NCI-H82 (cell line): ENCODE data around the gene DDHD1.

Experiments used
- DNase-seq: peaks from one replicate; lab custom pipeline; 2025; lab: John Stamatoyannopoulos, UW

Gene DDHD1

DNA sequence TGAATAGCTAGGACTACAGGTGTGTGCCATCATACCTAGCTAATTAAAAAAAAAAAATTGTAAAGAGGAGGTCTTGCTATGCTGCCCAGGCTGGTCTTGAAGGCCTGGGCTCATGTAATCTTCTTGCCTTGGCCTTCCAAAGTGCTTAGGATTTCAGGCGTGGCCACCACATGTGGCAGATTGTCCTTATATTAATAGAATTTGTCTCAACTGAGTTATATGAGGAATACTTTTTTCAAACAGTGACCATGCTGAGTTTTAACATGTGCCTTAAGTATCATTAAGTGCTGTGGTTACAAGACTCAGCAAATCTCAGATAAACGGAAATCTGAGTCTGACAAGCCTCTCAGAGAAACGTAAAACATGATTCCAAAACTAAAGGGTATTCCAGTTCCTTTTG, 119.1 kb downstream of the DDHD1 start:
- no peak for DNase-seq

DNA sequence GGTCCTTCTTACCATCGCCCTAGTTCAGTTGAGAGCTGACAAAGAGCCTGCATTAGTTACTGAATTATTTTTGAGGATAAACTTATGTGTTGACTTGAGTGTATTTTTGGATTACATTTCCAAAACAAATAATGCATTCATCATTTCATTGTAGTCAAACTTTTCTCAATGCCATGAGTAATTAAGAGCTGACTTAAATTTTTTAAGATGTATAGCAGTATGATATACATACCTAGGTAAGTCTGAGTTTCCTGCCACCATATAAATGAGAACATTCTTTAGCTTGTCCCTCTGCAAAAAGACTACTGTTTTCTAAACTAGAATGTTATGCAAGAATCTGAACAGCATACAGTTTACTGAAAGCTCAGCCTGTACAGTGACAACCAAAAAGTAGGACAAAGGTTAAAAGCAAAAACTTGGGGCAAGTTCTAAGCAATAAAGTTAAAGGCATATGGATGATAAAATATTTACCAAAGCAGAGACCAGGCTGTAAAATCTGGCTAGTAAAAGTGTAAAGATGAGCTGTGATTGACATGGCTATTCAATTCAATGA, 120.2 kb downstream of the DDHD1 start:
- DNase-seq: no peak

DNA sequence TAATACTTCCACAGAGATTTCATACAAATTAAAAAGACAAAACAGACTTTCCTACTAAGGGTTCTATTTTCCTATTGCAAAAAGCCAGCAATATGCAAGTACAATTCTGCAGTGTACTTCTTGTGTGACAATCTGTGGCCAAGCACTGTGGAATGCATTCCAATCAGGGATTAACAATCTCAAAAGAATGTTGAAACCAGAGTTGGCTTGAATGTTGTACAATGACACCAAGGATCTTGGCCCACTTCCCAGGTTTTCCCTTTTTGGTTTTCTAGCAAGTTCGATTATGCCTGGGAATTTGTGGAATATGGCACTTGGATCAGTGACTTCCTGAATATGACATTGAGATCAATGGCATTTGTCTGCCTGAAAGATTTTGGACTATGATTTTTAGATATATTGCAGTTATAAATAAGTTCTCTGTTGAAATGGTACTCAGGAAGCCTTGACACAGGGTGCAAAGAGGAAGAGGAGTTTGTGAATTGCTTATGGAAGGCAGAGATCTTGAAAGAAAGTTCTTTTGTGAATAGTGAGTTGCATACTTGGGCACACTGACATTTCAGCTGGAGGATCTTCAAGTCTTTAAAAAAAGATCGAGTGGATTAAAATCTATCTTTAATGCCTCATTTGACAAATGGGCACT, 120.8 kb downstream of the DDHD1 start:
- no peak for DNase-seq

DNA sequence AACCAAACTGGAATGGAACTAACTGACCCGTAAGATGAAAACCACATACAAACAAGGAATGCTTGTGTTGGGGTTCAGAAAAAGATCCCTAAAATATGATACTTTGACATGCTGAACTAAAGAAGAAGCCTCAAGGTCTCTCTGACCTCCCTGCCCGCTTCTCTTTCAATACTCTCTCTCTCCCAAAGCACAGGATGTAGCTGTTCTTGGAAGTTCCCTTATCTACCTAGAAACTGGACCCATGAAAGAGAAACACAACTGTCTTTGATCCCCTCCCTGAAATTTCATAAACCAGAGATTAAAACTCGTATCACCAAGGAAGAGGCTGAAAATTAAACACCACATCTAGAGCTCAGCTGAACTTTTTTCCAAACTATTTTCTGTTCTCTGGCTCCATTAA, 125.6 kb downstream of the DDHD1 start:
- DNase-seq: no peak

DNA sequence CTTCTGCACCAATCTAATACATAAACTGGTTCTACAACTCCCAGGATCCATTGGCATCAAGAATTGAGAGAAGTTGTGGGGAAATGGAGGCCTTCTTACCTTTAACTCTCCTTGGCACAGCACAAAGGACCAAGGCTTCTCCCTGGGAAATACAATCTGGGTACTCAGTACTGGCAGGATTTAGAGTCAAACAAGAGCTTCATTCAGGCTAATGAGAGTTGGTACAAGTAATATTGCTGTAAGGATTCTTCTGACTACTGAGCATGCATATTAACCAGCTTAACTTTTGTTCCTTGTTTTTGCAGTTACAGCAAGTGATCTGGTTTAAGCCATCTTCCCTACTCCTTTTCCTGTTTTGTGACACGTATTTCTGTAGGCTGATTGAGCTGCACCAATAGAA, 126.1 kb downstream of the DDHD1 start:
- DNase-seq: no peak

DNA sequence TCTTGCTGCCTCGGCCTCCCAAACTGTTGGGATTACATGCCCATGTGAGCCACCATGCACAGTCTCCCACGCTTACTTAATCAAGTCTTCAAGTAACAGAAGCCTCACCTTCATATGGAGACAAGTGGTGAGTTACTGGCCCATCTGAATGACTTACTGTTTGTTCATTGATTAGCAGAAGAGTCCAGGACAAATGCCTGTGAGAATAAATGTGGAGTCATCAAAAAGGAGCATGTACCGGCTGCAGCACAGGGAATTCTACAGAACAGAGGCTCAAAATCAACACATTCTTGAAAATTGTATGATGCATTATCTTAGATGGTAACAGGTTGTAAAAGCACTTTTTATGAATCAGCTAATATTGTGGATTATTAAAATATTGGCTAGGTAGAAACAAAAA, 129.8 kb downstream of the DDHD1 start:
- no peak for DNase-seq

DNA sequence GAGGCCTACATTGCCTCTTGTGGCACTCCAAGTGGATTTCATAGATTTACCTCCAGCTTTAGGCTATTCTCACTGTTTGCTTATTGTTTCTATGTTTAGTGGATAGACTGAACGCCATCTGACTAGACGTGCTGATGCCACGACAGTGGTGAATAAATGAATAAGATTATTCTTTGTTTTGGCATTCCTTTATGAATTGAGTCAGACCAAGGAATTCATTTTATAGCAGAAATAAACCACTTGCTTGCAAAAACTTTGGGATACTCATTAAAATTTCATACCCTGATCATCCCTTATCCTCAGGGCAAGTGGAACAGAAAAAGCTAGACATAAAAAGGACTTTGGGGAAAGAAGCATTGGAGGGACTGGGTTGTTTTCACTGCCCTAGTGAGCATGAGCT, 130.5 kb downstream of the DDHD1 start:
- no peak for DNase-seq

DNA sequence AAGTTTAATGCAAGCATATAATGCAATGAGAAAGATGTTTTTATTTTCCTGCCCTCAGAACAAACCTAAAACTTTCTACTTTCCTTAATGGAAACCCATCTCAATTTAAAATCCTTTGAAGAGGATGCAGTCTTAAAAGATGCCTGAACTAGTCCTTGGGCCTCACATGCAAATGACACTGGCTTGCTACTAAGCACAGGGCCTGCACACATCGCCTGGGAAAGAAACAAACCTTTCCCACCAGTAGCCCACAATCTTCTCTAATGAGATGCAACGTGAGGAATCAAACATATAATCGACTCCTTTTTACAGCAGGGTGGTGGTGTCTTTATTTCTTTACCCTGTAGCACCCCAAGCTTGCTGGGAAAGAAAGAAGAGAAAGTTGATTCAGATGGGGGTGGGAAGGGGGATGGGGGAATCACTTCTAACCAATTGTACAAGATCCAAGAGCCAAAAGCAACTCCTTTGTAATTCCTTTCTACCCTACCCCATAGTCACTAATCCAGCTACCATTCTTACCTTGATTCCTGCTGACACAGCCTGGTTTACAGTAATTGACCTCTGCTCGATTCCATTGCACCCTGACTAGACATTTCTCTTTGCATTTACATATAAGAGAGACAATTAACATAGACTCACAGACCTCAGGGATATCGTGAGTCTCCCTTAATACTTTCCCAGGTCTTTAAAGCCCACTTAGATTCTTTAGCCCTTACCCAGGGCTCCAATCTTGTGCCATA, 132.8 kb downstream of the DDHD1 start:
- DNase-seq: no peak

DNA sequence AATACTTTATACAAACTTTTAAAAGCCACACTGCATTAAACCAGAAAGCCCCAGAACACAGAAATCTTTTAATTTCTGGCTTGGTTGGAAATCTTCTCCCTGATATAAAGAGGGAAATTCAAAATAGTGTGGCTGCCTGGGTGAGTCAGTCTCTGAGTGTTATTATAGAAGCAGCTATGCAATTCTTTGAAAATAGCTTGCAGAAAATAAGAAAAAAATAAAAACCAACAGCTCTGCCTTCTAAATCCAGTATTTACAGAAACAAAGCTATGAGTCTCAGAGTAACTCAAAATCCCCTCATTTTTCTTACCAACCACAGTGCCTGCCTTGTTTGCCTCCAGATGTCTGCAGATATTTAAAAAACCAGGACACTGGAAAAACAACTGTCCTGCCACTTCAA, 133.7 kb downstream of the DDHD1 start:
- no peak for DNase-seq

DNA sequence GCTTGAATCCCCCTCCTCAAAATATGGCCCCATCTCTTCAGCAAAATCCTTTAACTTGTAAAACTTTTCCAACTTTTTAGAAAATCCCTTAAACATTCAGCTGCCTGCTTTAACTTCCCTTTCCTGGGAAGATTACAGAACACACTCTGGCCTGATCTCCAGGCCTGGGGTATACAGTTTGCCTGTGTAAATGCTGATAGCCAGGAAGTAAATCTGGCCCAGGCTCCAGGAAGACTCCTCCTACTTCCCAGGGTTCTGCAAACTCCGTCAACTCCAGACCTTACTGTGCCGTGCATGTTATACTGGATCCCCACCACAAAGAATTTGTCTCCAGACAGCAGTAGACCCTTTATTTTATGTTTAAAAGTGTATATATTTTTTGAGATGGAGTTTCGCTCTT, 135.3 kb downstream of the DDHD1 start:
- no peak for DNase-seq

DNA sequence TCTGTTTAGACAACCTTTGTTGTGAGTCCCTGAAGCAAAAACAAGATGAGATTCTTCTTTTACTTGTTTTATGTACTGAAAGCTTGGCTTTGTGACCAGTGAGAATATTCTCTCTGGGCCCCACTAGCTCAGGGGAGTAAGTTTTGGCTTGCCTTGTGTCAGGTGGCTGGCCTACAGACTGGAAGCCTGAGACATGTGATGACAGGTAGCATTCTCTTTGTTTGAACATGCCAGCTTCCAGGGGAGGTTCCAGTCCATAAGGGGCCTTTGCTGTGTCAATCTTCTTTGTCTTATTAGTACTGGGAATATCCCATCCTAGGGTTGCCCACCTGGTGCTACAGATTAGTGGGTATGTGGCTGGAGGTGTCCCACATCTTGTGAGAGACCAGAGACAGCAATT, 136.2 kb downstream of the DDHD1 start:
- no peak for DNase-seq

DNA sequence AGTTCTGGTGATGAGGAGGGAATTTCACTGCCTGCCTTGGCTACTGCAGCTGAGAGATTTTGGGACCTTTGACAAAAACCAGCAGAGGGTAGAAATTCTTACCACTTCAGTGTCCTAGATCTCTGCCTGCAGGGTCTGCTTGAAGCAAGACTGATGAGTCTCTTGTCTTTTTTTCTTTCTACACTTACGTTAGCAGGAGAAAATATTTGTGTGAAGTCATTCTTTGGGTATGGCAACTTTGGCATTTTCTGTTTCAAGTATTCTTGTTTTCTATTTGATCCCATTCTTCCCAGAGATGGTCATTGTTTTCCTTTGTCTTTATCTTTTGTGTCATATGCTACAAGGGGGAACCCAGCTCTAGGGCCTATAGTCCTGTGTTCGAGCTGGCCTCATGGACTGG, 136.6 kb downstream of the DDHD1 start:
- DNase-seq: no peak

DNA sequence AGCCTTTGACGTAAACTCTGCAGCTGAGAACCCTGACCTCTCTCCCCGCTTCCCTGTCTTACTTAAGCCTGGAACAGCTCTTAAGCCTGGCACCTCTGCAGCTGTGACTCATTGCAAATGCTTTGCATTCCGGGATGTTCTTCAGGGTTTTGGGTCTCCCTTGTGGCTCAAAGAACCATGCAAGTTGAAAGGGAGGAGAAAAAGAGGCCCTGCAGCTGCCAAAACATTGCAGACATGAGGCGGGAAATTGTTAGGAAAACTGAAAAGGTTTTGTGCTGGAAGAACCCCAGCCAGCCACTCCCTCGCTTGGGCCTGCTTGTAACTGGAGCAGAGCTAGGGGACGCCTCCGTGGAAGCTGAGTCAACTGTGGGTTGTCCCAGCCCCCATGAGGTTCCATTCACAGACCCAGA, 142.1 kb downstream of the DDHD1 start:
- DNase-seq: no peak

DNA sequence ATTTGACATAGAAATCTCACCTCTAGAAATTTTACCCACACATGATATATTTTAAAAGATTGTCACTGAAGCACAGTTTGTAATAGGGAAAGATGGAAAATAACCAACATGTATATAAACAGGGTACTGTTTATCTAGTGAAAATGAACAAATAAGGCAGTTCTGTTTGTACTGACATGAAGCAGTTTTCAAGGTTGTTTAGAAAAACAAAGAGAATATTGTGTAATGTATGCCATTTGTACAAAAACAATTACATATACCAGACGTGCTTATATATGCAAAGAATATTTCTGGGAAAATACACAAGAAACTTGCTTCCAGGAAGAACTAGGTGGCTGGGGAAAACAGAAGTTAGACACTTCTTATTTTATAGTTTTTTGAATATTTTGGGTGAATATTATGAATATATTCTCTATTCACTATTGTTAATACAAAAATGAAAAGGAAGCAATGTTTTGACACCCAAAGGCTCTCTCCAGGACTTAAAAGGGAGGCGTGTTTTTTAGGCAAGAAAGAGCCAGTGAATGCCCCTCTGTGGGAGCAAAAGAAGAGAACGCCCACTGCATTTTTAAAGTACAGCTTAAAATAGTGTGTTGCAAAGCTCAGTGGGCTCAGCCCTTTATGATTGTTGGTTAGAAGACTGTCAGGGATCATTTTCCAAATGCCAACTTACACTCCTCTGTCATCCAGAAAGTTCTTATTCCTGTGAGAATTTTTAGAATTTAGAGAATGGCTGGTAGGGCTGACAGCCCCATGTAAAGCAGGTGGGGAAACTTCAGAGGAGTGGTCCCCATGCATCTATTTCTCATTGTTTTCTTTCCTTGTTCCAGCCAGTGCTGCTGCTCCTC, 142.7 kb downstream of the DDHD1 start:
- DNase-seq: no peak

DNA sequence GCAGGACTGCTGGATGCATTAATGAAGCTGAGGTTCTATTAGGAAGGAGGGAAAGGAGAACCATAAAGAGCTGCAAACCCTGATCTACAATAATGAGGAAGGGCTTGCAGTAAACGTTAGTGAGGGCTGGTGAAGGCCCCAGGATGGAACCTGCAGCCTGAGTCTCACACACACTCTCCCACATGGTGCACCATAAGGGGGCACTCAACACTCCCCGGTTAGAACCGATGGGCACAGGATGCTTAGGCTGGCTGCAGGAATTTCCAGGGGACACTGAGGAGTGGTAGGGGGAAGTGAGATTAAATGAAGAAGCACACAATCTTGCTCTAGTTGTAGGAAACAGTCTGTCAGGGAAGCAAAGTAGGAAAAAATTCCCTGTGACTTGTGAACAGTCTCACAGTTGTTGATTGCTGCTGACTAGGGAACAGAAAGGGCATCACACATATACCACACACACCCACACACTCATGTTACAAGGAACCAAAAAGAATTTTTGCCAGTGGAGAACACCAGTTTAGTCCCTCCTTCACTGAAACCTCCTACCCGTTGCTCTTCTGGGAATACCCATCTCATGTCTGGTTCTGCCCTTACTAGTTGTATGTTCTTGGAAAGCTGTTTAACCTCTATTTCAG, 146.1 kb downstream of the DDHD1 start:
- no peak for DNase-seq

DNA sequence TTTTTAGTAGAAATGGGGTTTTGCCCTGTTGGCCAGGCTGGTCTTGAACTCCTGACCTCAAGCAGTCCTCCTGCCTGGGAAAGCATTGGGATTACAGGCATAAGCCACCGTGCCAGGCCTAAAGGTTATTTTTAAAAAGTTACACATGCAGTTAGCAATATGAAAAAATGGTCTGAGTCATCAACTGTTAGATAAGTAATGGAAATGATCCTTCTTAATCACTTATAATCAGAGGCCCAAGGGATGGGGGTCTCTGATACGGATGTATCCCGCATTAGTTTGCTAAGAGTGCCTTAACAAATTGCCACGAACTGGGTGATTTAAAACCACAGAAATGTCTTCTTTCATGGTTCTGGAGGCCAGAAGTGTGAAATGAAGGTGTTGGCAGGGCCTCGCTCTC, 148.1 kb downstream of the DDHD1 start:
- no peak for DNase-seq

DNA sequence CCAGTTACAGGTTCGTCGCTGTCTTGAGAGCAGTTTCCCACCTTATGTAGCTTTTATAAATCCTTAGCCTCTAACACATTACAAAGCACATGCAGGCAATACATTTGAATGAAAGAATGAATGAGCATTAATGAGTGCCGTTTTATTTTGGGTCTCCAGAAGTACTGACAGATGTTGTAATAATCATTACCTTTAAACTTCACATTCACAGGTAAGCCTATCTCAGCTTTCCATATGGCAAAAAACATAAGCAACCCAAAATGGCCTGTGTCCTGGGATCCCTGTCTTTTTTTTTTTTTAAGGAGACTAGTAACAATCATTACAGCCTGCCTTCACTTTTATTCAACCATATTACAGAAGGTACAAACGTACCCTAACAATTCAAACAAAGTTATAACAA, 149.3 kb downstream of the DDHD1 start:
- no peak for DNase-seq

DNA sequence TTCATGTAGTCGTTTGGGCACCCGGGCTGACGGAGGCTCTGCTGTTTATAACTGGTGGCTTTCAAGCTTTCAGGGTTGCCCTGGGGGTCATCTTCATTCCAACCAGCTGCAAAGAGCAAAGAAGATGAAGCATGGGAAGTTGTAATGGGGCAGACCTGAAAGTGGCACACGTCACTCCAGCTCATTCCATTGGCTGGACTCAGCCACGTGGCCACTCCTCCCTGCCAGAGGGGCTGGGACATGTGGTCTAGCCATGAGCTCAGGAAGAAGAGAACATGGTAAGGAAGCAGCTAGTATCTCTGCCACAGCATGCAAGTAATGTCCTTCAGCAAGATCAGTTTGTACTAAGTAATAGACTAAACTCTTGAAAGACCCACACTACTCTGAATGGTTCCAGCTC, 150.5 kb downstream of the DDHD1 start:
- peak; percentile 3 for DNase-seq

DNA sequence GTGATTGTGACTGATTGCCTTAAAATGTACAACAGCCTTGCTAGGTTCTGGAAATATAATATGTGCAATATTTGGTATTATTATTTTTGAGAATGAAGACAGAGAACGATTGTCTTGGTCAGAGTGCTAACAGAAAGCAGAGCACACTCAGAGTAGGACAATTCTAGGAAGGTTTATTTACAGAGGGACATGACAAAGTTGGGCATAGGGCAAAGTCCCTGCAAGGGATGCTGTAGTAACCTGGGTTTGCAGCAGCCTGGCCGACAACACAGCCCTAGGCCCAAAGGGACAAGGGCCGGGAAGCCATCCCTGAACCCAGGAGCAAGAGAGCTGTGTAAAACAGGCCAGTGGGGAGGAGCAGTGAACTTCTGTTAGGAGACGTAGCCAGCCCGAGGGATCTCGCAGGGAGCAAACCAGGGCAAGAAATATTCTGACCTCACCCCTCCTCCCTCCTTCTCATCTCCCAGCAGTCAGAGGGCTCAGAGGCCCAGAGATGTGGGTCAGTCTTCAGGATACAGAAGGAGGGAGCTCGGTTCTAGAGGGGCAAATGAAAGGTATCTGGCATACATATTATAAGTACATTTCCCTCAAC, 151.2 kb downstream of the DDHD1 start:
- no peak for DNase-seq

DNA sequence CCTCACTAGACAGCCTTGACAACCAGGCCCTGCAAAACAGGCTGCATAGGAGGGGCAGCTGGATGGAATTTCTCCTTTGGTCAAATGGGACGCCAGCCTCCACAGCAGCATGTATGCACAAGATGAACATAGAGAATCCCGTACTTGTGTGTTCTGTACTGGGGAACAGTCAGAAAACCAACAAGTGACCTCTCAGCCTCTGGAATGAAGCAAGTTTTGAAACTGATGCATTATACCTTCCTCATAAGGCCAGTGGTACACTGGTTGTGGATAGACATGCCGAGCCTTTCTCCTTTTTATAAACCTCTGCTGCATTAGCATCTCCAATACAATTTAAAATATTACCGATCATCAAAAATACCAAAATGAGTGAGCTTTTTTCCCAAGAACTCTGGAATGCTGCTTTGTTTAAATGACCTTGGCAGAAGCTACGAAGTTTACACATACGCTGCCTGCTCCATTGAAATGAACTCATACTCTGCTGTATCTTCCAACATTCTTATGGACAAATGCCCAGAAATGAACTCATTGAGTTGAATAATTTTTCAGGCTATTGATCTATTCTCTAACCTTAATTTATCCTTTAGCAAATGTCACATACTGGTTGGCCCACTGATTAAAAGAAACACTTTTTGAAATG, 154.6 kb downstream of the DDHD1 start:
- DNase-seq: no peak

DNA sequence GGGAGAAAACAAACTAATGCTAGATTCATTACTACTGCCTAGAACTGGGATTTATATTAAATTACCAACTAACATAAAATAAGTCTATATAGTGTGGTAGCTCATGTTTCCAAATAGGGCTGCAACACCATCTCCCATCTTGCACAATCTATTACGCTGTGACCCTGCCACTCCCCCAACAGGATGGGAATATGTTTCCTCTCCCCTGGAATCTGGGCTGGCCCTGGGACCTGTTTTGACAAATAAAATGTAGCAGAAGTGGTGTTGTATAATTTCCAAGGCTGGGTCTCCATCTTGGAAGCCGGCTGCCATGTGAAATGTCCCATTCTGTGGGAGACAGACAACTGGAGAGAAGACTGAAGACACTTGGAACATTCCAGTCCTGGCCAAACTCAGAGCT, 156.6 kb downstream of the DDHD1 start:
- DNase-seq: no peak
